ENCODE results near the gene AZI2.

AZI2 gene

DNA sequence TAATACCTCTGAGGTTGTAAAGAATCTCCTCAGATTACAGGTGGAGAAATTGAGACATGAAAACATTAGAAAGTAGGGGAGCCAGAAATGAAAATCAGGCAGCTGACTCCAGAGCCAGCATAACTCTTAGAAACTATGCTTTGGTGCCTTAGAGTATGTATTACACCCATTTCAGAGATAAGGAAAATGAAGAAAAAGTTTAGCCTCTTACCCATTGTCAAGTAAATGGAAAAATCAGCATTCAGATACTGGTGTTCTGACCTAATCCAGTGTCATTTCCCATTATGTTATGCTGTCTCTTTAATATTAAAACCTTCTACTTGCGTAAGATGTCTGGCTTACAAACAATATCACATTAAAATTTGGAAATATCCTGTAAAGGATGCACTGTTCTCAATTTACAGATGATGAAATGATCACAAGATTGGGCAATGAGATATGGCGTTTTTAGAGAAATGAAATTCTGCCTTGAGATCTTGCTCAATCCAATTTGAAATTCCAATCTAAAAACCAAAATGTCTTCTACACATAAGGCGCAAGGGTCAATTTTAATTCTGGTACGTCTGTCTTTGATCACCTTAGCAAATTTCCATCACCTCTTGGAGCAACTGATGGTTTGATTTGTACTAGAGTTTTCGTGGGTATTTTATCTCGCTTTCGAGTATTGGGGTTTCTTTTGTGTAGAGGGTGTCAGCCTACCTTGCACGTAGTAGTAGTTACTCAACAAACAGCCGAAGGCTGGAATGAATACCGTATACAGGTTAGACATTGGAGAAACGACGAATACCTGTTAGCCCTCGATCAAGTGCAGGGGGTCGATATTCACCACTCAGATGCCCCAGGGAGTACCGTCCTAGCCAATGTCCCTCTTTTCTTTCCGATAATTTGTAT, 1.0 kb downstream of the AZI2 start:
- peak overlapping the region; percentile 89 for H3K4me3 ChIP-seq (ENCODE audit: low read length)
- no peak for DNase-seq (ENCODE audit: low read depth)
- TF ChIP-seq, protein P1, sequence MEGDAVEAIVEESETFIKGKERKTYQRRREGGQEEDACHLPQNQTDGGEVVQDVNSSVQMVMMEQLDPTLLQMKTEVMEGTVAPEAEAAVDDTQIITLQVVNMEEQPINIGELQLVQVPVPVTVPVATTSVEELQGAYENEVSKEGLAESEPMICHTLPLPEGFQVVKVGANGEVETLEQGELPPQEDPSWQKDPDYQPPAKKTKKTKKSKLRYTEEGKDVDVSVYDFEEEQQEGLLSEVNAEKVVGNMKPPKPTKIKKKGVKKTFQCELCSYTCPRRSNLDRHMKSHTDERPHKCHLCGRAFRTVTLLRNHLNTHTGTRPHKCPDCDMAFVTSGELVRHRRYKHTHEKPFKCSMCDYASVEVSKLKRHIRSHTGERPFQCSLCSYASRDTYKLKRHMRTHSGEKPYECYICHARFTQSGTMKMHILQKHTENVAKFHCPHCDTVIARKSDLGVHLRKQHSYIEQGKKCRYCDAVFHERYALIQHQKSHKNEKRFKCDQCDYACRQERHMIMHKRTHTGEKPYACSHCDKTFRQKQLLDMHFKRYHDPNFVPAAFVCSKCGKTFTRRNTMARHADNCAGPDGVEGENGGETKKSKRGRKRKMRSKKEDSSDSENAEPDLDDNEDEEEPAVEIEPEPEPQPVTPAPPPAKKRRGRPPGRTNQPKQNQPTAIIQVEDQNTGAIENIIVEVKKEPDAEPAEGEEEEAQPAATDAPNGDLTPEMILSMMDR (conservative IDR thresholded peaks at IDR 0.05; ENCODE audit: low read depth, low read length): no peak

DNA sequence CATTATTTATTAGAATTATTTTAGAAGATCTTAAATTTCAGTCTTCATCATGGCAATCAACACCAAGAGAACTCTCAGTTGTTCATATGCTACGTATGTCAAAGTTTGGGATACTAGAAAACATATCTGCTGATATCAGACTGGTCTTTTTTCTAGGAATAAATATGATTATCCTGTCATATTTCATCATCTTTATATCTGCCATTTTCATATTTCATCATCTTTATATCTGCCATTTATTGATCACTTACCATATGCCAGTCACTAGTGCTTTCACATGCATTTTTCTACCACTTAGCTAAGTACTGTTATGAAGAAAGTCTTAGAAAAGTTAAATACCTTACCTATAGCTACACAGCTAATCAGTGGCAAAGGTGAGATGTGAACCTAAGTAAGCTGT, 2.9 kb downstream of the AZI2 start:
- no peak for DNase-seq (ENCODE audit: low read depth)
- TF ChIP-seq, protein P1 (conservative IDR thresholded peaks at IDR 0.05; ENCODE audit: low read depth, low read length): no peak
- H3K4me3 ChIP-seq (ENCODE audit: low read length): no peak overlapping the region

DNA sequence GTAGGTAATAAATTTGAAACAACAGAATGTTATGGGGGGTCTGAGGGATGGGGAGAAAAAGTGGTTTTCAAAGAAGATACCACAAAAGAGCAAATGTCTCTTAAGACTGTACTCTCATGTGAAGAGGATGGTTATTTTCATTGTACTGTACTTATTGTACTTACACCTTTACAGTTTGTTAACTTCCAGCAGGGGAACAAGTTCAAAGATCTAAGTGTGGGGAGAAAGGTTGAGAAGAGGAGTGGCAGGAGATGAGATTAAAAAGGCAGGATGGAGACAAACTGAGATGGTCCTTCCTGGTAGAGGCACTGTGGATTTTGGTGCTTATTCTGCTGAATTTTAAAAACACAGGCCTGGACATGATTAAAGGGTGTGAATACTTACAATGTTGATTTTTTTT, 5.5 kb downstream of the AZI2 start:
- H3K4me3 ChIP-seq (ENCODE audit: low read length): no peak overlapping the region
- no peak for DNase-seq (ENCODE audit: low read depth)
- TF ChIP-seq, protein P1 (conservative IDR thresholded peaks at IDR 0.05; ENCODE audit: low read depth, low read length): no peak

DNA sequence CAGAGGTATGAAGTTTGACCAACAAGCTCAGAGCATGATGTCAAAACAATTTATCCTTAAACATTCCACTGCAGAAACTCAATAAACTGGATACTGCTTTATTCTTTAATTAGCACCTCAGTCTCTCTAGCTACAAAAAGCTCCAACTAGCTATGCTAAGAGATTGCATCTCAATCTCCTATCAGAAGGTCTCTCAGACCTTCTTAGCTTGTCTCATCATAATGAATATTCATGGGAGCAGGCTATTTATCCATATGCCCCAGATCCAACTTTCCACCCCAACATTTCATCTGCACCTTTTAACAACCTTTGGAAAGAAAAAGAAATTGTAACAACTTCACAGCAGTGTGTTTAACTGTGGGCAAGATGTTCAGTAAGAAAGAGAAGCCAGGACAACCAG, 11.4 kb downstream of the AZI2 start:
- TF ChIP-seq, protein P1 (conservative IDR thresholded peaks at IDR 0.05; ENCODE audit: low read depth, low read length): no peak
- no peak overlapping the region for H3K4me3 ChIP-seq (ENCODE audit: low read length)
- no peak for DNase-seq (ENCODE audit: low read depth)

DNA sequence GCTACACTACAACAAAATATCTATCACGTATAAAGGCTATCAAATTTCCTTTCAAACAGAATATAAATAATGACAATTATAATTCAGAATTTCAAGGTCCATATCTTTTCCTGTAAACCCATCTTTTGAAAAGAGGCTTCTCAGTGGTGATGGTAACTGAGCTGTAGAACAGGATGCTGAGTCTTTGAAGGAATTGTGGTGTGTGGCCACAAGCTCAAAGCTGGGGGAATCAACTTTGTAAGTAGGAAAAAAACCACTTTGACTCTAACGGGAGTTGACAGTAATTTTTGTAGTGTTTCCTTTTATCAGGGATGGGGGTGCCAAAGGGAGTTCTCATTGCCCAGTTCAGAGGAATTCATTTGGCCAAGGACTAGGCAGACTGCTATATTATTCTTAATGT, 13.4 kb downstream of the AZI2 start:
- DNase-seq (ENCODE audit: low read depth): no peak
- H3K4me3 ChIP-seq (ENCODE audit: low read length): no peak overlapping the region
- TF ChIP-seq, protein P1 (conservative IDR thresholded peaks at IDR 0.05; ENCODE audit: low read depth, low read length): no peak

DNA sequence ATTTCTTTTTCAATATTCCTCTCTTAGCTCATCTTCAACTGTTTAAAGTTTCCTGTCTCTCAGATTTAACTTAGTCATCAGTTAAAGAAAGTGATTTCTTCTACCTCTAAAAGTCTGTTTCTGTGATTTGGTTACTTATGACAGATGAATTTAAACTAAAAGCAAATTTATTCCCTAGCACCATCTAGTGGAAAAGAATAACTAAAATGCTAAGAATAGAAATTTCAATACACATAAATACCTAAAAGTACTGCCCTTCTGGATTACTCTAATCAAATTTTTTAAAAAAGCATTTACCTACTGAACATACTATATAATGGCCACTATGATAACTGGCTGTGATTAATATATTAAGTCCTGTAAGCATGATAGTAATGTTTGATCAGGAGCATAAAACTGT, 14.1 kb downstream of the AZI2 start:
- TF ChIP-seq, protein P1 (conservative IDR thresholded peaks at IDR 0.05; ENCODE audit: low read depth, low read length): no peak
- no peak for DNase-seq (ENCODE audit: low read depth)
- no peak overlapping the region for H3K4me3 ChIP-seq (ENCODE audit: low read length)
